HepG2 (cell line): ENCODE results near the gene ADGRD1. TPM values are rescaled to one million over a fixed set of nuclear protein-coding genes. Genes with fewer than 3 reads are reported as not detected.

Experiments
- FLYWCH1 ChIP-seq: sonication (generic); formaldehyde crosslinking; IDR thresholded peaks from 2 replicates; pipeline ENCODE4 v1.8.1; 2023; ENCODE audit warnings: mild to moderate bottlenecking, missing genetic modification reagents
- HNF1A ChIP-seq, 2 experiments: sonication (generic) in 1 of 2; formaldehyde crosslinking in 1 of 2; IDR thresholded peaks; 2 replicates each; pipeline versions ENCODE4 v1.4.0 to v1.6.1; 2016 to 2020; ENCODE audit warnings: borderline replicate concordance in 1 of 2, low read depth in 1 of 2, mild to moderate bottlenecking in 1 of 2, missing genetic modification reagents in 1 of 2
- KDM6A ChIP-seq: IDR thresholded peaks from 2 replicates; pipeline ENCODE4 v1.6.1; 2016; ENCODE audit warnings: low read depth
- MXD3 ChIP-seq: IDR thresholded peaks from 2 replicates; pipeline ENCODE4 v1.6.1; 2016; ENCODE audit warnings: mild to moderate bottlenecking, missing biosample characterization, missing genetic modification reagents
- ZFP36L2 ChIP-seq: sonication (generic); formaldehyde crosslinking; IDR thresholded peaks from 2 replicates; pipeline ENCODE4 v1.4.0; 2020; ENCODE audit warnings: missing genetic modification reagents
- ZNF547 ChIP-seq: sonication (generic); formaldehyde crosslinking; IDR thresholded peaks from 2 replicates; pipeline ENCODE4 v1.5.1; 2020; ENCODE audit warnings: mild to moderate bottlenecking, missing genetic modification reagents
- ZNF660 ChIP-seq: sonication (generic); formaldehyde crosslinking; IDR thresholded peaks from 2 replicates; pipeline ENCODE4 v1.5.1; 2020; ENCODE audit warnings: mild to moderate bottlenecking, low read depth, missing genetic modification reagents, borderline replicate concordance
- polyA plus RNA-seq, 8 experiments: library from polyadenylated mRNA; depleted of rRNA in 3 of 8; stranded (reverse) in 7 of 8; unstranded in 1 of 8; fragments of >200 nt; fragmentation: Illumina TruSeq in 4 of 8; extraction: Trizol in 4 of 8; gene quantifications; 2 replicates each; pipeline versions ENCODE4 v1.2.1 to v1.2.3, GENCODE V29; 2011 to 2016; ENCODE audit warnings: low read depth in 4 of 8, missing spikeins in 1 of 8, mixed read lengths in 1 of 8; ENCODE audit not compliant: insufficient read depth in 1 of 8
- total RNA-seq, 5 experiments: library from RNA; depleted of rRNA; stranded (reverse); fragments of >200 nt; fragmentation: Illumina TruSeq; extraction: Trizol; gene quantifications; 2 replicates each; pipeline ENCODE4 v1.2.3, GENCODE V29; 2016; ENCODE audit warnings: low read depth in 1 of 5
- TF ChIP-seq, protein P1 (sequence below): sonication (generic); formaldehyde crosslinking; IDR thresholded peaks from 2 replicates; pipeline ENCODE4 v1.4.0; 2020; ENCODE audit warnings: missing genetic modification reagents, borderline replicate concordance

The ADGRD1 gene
- total and polyA plus RNA-seq, 2 of the 13 experiments (the other 11 are each of a cell fraction or from before 2014, with no cell fraction given), result 0.46 to 12.4 TPM

DNA sequence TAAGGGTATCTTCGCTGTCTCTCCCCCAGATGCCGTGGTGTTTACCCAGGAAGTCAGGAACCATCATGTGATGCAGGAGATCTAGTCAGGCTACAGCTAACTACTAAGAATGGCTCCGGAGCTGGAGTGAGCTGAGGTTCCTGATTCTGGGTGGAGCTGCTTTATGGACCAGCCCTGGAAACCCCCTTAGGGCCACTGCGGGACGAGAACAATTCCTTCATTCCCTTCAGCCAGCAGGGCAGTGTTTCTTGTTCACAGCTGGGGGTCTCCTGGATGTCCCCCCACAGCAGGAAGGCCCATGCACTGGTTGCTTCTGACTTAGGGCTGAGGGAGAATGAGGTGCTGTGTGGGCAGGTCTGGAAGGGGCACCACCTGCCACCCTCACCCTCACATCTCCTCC, 199.3 kb downstream of the ADGRD1 start (continued):
- TF ChIP-seq FLYWCH1 (no peak), ZFP36L2 (CRISPR knock-in tag) (no peak), MXD3 (CRISPR knock-in tag) (no peak), KDM6A (CRISPR knock-in tag) (no peak), ZNF660 (CRISPR knock-in tag) (no peak), HNF1A (IDR thresholded peaks at IDR 0.05; ENCODE audit: low read depth) (no peak), HNF1A (CRISPR knock-in tag; IDR thresholded peaks at IDR 0.05; ENCODE audit: borderline replicate concordance) (no peak), ZNF547 (CRISPR knock-in tag) (no peak)
- TF ChIP-seq, protein P1, sequence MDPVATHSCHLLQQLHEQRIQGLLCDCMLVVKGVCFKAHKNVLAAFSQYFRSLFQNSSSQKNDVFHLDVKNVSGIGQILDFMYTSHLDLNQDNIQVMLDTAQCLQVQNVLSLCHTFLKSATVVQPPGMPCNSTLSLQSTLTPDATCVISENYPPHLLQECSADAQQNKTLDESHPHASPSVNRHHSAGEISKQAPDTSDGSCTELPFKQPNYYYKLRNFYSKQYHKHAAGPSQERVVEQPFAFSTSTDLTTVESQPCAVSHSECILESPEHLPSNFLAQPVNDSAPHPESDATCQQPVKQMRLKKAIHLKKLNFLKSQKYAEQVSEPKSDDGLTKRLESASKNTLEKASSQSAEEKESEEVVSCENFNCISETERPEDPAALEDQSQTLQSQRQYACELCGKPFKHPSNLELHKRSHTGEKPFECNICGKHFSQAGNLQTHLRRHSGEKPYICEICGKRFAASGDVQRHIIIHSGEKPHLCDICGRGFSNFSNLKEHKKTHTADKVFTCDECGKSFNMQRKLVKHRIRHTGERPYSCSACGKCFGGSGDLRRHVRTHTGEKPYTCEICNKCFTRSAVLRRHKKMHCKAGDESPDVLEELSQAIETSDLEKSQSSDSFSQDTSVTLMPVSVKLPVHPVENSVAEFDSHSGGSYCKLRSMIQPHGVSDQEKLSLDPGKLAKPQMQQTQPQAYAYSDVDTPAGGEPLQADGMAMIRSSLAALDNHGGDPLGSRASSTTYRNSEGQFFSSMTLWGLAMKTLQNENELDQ (CRISPR knock-in tag), result no peak
